Measurements from ENCODE around the gene CYB5D1. TPM values are rescaled to one million over a fixed set of nuclear protein-coding genes. Genes with fewer than 3 reads are reported as not detected.

Gene CYB5D1
- polyA plus RNA-seq, 1 donor (not counting 4 experiments of a cell fraction or from before 2014, with no cell fraction given): 14.8 TPM

- no peak overlapping the region for H2AFZ ChIP-seq (ENCODE audit: control insufficient read depth, low read length)
- H3K9me3 ChIP-seq (ENCODE audit: control insufficient read depth, low read depth, low read length): no peaks in the 10 kb centered on the region
- peaks cover 30 to 41% of the 10 kb centered on the region in 2 experiments for H3K36me3 ChIP-seq (ENCODE audit: control insufficient read depth in 2 of 2, extremely low read depth in 1 of 2, insufficient read depth in 2 of 2, low read length in 2 of 2)
- H3K9ac ChIP-seq (ENCODE audit: control insufficient read depth, extremely low read depth, insufficient read depth, low read length): no peak overlapping the region
- no peak for DNase-seq (ENCODE audit: low read depth, low spot score)
- no peak for FAIRE-seq
- H3K4me1 ChIP-seq (ENCODE audit: control insufficient read depth, extremely low read depth, insufficient read depth, low read length): peaks cover 14% of the 10 kb centered on the region
- no peaks in the 10 kb centered on the region for H3K79me2 ChIP-seq (ENCODE audit: control insufficient read depth, insufficient read depth, low read length)
- H3K9me1 ChIP-seq (ENCODE audit: control insufficient read depth, extremely low read depth, insufficient read depth, low read length): no peaks in the 10 kb centered on the region
- TF ChIP-seq EZH2 (IDR thresholded peaks at IDR 0.05; ENCODE audit: low read length) (no peak), CTCF (optimal IDR thresholded peaks at IDR 0.05 in 1 of 3, IDR thresholded peaks at IDR 0.05 in 1 of 3, conservative IDR thresholded peaks at IDR 0.05 in 1 of 3; ENCODE audit: extremely low read depth in 1 of 3, insufficient read depth in 2 of 3, low read length in 3 of 3) (no peak)
- H3K27me3 ChIP-seq (ENCODE audit: control insufficient read depth, extremely low read depth, insufficient read depth, low read length): no peaks in the 10 kb centered on the region
- dilution Hi-C loops (cut with MboI; ENCODE audit: extremely low pct_ligation_motif_present, low sequenced_read_pairs): no loop called here
- H3K4me2 ChIP-seq (ENCODE audit: control insufficient read depth, extremely low read depth, insufficient read depth, low read depth, low read length): no peak overlapping the region
- H3K27ac ChIP-seq (ENCODE audit: control insufficient read depth, insufficient read depth, low read length): no peak overlapping the region
- H3K4me3 ChIP-seq (ENCODE audit: control insufficient read depth in 2 of 3, extremely low read depth in 1 of 3, insufficient read depth in 2 of 3, low read depth in 1 of 3, low read length in 3 of 3): no peak overlapping the region
- no peaks in the 10 kb centered on the region for H4K20me1 ChIP-seq (ENCODE audit: control insufficient read depth, extremely low read depth, insufficient read depth, low read length)
Observed at GRCh38 chr17:7910281-7910680, 52.5 kb downstream of the CYB5D1 start.

GRCh38 chr17:7910711-7911110 lies 52.9 kb downstream of the CYB5D1 start:
- dilution Hi-C loops (cut with MboI; ENCODE audit: extremely low pct_ligation_motif_present, low sequenced_read_pairs): no loop called here
- Histone ChIP-seq H3K9ac (ENCODE audit: control insufficient read depth, extremely low read depth, insufficient read depth, low read length) (no peak overlapping the region), H3K9me3 (ENCODE audit: control insufficient read depth, low read depth, low read length) (no peaks in the 10 kb centered on the region), H3K4me1 (ENCODE audit: control insufficient read depth, extremely low read depth, insufficient read depth, low read length) (peaks cover 16% of the 10 kb centered on the region), H3K36me3 (ENCODE audit: control insufficient read depth in 2 of 2, extremely low read depth in 1 of 2, insufficient read depth in 2 of 2, low read length in 2 of 2) (peaks cover 27 to 37% of the 10 kb centered on the region in 2 experiments), H3K27ac (ENCODE audit: control insufficient read depth, insufficient read depth, low read length) (no peak overlapping the region), H3K79me2 (ENCODE audit: control insufficient read depth, insufficient read depth, low read length) (no peaks in the 10 kb centered on the region), H3K9me1 (ENCODE audit: control insufficient read depth, extremely low read depth, insufficient read depth, low read length) (no peaks in the 10 kb centered on the region), H2AFZ (ENCODE audit: control insufficient read depth, low read length) (no peak overlapping the region), H3K4me3 (ENCODE audit: control insufficient read depth in 2 of 3, extremely low read depth in 1 of 3, insufficient read depth in 2 of 3, low read depth in 1 of 3, low read length in 3 of 3) (no peak overlapping the region), H4K20me1 (ENCODE audit: control insufficient read depth, extremely low read depth, insufficient read depth, low read length) (no peaks in the 10 kb centered on the region), H3K27me3 (ENCODE audit: control insufficient read depth, extremely low read depth, insufficient read depth, low read length) (no peaks in the 10 kb centered on the region), H3K4me2 (ENCODE audit: control insufficient read depth, extremely low read depth, insufficient read depth, low read depth, low read length) (no peak overlapping the region)
- TF ChIP-seq EZH2 (IDR thresholded peaks at IDR 0.05; ENCODE audit: low read length) (no peak), CTCF (optimal IDR thresholded peaks at IDR 0.05 in 1 of 3, IDR thresholded peaks at IDR 0.05 in 1 of 3, conservative IDR thresholded peaks at IDR 0.05 in 1 of 3; ENCODE audit: extremely low read depth in 1 of 3, insufficient read depth in 2 of 3, low read length in 3 of 3) (no peak)
- DNase-seq (ENCODE audit: low read depth, low spot score) (no peak), FAIRE-seq (no peak)
